Measurements from ENCODE around the gene TMEM143.

GRCh38 chr19:48287748-48288147 lies 76.0 kb downstream of the TMEM143 start:
- TF ChIP-seq, protein P1, sequence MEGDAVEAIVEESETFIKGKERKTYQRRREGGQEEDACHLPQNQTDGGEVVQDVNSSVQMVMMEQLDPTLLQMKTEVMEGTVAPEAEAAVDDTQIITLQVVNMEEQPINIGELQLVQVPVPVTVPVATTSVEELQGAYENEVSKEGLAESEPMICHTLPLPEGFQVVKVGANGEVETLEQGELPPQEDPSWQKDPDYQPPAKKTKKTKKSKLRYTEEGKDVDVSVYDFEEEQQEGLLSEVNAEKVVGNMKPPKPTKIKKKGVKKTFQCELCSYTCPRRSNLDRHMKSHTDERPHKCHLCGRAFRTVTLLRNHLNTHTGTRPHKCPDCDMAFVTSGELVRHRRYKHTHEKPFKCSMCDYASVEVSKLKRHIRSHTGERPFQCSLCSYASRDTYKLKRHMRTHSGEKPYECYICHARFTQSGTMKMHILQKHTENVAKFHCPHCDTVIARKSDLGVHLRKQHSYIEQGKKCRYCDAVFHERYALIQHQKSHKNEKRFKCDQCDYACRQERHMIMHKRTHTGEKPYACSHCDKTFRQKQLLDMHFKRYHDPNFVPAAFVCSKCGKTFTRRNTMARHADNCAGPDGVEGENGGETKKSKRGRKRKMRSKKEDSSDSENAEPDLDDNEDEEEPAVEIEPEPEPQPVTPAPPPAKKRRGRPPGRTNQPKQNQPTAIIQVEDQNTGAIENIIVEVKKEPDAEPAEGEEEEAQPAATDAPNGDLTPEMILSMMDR (IDR thresholded peaks at IDR 0.05): no peak
- TF ChIP-seq SIN3A (IDR thresholded peaks at IDR 0.05; ENCODE audit: borderline replicate concordance, insufficient read depth, low read depth, low read length): no peak
- TF ChIP-seq TCF7L2 (IDR thresholded peaks at IDR 0.05; ENCODE audit: low read depth, low read length): no peak
